ENCODE measurements around the gene PSORS1C2. TPM values are rescaled to one million over a fixed set of nuclear protein-coding genes. Genes with fewer than 3 reads are reported as not detected.

PSORS1C2 gene
- total RNA-seq, 2 experiments from 2014 or later: not detected

DNA sequence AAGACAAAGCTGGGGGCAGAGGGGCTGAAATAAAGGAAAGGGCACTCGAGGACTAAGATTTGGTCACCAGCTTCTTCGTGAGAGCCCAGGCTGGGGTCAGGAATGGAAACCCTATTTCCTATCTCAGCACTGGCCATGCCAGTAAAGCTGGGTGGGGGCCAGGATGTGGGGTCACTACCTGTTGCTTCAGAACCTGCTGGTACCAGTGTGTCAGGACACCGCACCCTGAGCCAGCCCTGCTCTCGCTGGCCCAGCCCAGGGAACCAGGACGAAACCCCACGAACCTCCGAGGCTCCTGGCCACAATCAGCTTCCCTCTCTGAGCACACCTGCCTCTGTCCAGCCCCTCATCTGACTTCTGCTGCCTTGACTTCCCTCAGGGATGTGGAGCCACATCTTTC lies 20.7 kb downstream of the PSORS1C2 start:
- Mint-ChIP-seq H3K27ac (no peak overlapping the region), H3K4me3 (no peak overlapping the region), H3K4me1 (ENCODE audit: low read depth) (peaks cover 11% of the 10 kb centered on the region), H3K36me3 (ENCODE audit: low read depth) (no peaks in the 10 kb centered on the region), H3K9me3 (no peaks in the 10 kb centered on the region), H3K27me3 (peaks cover 7% of the 10 kb centered on the region)
- ATAC-seq (ENCODE audit: poor library complexity) (no peak), DNase-seq (no peak)
- Histone ChIP-seq H3K27me3 (ENCODE audit: control insufficient read depth in 1 of 2, insufficient read depth in 2 of 2, low read length in 2 of 2) (no peaks in the 10 kb centered on the region), H3K36me3 (ENCODE audit: insufficient read depth, low read length) (no peaks in the 10 kb centered on the region), H3K27ac (ENCODE audit: low read depth in 1 of 2, low read length in 2 of 2) (no peak overlapping the region), H3K4me1 (ENCODE audit: insufficient read depth, low read length) (peaks cover 9% of the 10 kb centered on the region), H3K4me3 (ENCODE audit: low read length) (no peak overlapping the region), H3K9me3 (ENCODE audit: control insufficient read depth in 1 of 2, insufficient read depth in 1 of 2, low read length in 2 of 2) (no peaks in the 10 kb centered on the region)
- no peak for TF ChIP-seq CTCF (IDR thresholded peaks at IDR 0.05)
- intact Hi-C loops (cut with DNase I, micrococcal nuclease): loop anchor here in 1 of 2 experiments (10.0 kb wide), 1 partner anchor 183 kb away; the partner anchor contains the start of gene SFTA2
- POLR2A ChIA-PET: no interaction called here
- CTCF ChIA-PET: interaction anchor here (0.6 kb wide), 1 partner anchor 602 kb away, joined by 3 read pairs; no protein-coding TSS in a partner anchor

- H3K36me3 ChIP-seq (ENCODE audit: insufficient read depth, low read length): no peaks in the 10 kb centered on the region
- ChIA-PET CTCF (no interaction called here), POLR2A (no interaction called here)
- H3K27ac ChIP-seq (ENCODE audit: low read depth in 1 of 2, low read length in 2 of 2): no peak overlapping the region
- H3K4me3 ChIP-seq (ENCODE audit: low read length): no peak overlapping the region
- no peaks in the 10 kb centered on the region for H3K27me3 ChIP-seq (ENCODE audit: control insufficient read depth in 1 of 2, insufficient read depth in 2 of 2, low read length in 2 of 2)
- Mint-ChIP-seq H3K4me1 (ENCODE audit: low read depth) (peaks cover 11% of the 10 kb centered on the region), H3K27ac (no peak overlapping the region), H3K9me3 (no peaks in the 10 kb centered on the region), H3K27me3 (peaks cover 7% of the 10 kb centered on the region), H3K36me3 (ENCODE audit: low read depth) (no peaks in the 10 kb centered on the region), H3K4me3 (no peak overlapping the region)
- no peak for TF ChIP-seq CTCF (IDR thresholded peaks at IDR 0.05)
- H3K4me1 ChIP-seq (ENCODE audit: insufficient read depth, low read length): peaks cover 9% of the 10 kb centered on the region
- ATAC-seq (ENCODE audit: poor library complexity) (no peak), DNase-seq (no peak)
- no peaks in the 10 kb centered on the region for H3K9me3 ChIP-seq (ENCODE audit: control insufficient read depth in 1 of 2, insufficient read depth in 1 of 2, low read length in 2 of 2)
- intact Hi-C loops (cut with DNase I, micrococcal nuclease): loop anchor here in 1 of 2 experiments (10.0 kb wide), 1 partner anchor 182 kb away; the partner anchor contains the start of gene SFTA2
Measured at GRCh38 chr6:31116661-31117385, 22.0 kb downstream of the PSORS1C2 start.

- H3K9me3 ChIP-seq (ENCODE audit: control insufficient read depth in 1 of 2, insufficient read depth in 1 of 2, low read length in 2 of 2): no peaks in the 10 kb centered on the region
- Mint-ChIP-seq H3K4me1 (ENCODE audit: low read depth) (peaks cover 11% of the 10 kb centered on the region), H3K9me3 (no peaks in the 10 kb centered on the region), H3K36me3 (ENCODE audit: low read depth) (no peaks in the 10 kb centered on the region), H3K4me3 (no peak overlapping the region), H3K27ac (no peak overlapping the region), H3K27me3 (peaks cover 7% of the 10 kb centered on the region)
- H3K27me3 ChIP-seq (ENCODE audit: control insufficient read depth in 1 of 2, insufficient read depth in 2 of 2, low read length in 2 of 2): peaks cover 0 to 1% of the 10 kb centered on the region in 2 experiments
- no peak overlapping the region for H3K27ac ChIP-seq (ENCODE audit: low read depth in 1 of 2, low read length in 2 of 2)
- DNase-seq: no peak
- CTCF ChIA-PET: no interaction called here
- intact Hi-C loops (cut with DNase I, micrococcal nuclease): loop anchor here in 1 of 2 experiments (1.0 to 10.0 kb wide), 2 partner anchors 36 to 181 kb away; partner anchors contain the start of gene SFTA2
- peaks cover 9% of the 10 kb centered on the region for H3K4me1 ChIP-seq (ENCODE audit: insufficient read depth, low read length)
- ATAC-seq (ENCODE audit: poor library complexity): no peak
- TF ChIP-seq CTCF (IDR thresholded peaks at IDR 0.05): no peak
- H3K4me3 ChIP-seq (ENCODE audit: low read length): no peak overlapping the region
- H3K36me3 ChIP-seq (ENCODE audit: insufficient read depth, low read length): no peaks in the 10 kb centered on the region
- POLR2A ChIA-PET: interaction anchor here (1.3 kb wide), 2 partner anchors 22 to 29 kb away, joined by 3 to 5 read pairs; no protein-coding TSS in a partner anchor
Measured at GRCh38 chr6:31115941-31116560, 22.8 kb downstream of the PSORS1C2 start.

Measured in CD4-positive, alpha-beta T cell (primary cell).